ENCODE data around the gene SCAF1. TPM values are rescaled to one million over a fixed set of nuclear protein-coding genes. Genes with fewer than 3 reads are reported as not detected.

The SCAF1 gene
- total RNA-seq, 1 donor from 2014 or later: 90.7 TPM

DNA sequence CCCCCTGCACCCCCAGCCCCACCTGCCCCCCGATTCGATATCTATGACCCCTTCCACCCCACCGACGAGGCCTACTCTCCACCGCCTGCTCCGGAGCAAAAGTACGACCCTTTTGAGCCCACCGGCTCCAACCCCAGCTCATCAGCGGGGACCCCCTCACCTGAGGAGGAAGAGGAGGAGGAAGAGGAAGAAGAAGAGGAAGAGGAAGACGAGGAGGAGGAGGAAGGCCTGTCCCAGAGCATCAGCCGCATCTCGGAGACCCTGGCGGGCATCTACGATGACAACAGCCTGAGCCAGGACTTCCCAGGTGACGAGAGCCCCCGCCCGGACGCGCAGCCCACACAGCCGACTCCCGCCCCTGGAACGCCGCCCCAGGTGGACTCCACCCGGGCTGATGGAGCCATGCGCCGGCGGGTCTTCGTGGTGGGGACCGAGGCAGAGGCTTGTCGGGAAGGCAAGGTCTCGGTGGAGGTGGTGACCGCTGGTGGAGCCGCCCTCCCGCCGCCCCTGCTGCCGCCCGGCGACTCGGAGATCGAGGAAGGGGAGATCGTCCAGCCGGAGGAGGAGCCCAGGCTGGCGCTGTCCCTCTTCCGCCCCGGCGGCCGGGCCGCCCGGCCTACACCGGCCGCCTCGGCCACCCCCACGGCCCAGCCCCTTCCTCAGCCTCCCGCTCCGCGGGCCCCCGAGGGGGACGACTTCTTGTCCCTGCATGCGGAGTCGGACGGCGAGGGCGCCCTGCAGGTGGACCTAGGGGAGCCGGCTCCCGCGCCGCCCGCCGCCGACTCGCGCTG is 9.2 kb downstream of the SCAF1 start:
- TF ChIP-seq, protein P1, sequence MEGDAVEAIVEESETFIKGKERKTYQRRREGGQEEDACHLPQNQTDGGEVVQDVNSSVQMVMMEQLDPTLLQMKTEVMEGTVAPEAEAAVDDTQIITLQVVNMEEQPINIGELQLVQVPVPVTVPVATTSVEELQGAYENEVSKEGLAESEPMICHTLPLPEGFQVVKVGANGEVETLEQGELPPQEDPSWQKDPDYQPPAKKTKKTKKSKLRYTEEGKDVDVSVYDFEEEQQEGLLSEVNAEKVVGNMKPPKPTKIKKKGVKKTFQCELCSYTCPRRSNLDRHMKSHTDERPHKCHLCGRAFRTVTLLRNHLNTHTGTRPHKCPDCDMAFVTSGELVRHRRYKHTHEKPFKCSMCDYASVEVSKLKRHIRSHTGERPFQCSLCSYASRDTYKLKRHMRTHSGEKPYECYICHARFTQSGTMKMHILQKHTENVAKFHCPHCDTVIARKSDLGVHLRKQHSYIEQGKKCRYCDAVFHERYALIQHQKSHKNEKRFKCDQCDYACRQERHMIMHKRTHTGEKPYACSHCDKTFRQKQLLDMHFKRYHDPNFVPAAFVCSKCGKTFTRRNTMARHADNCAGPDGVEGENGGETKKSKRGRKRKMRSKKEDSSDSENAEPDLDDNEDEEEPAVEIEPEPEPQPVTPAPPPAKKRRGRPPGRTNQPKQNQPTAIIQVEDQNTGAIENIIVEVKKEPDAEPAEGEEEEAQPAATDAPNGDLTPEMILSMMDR (IDR thresholded peaks at IDR 0.05; ENCODE audit: unreplicated experiment): no peak
- no peak overlapping the region for H3K27ac Mint-ChIP-seq
- no peaks in the 10 kb centered on the region for H3K27me3 Mint-ChIP-seq
- peaks cover 12% of the 10 kb centered on the region for H3K36me3 Mint-ChIP-seq (ENCODE audit: insufficient read depth)
- no peaks in the 10 kb centered on the region for H3K4me1 Mint-ChIP-seq (ENCODE audit: low read depth)
- H3K9me3 Mint-ChIP-seq (ENCODE audit: low read depth): no peaks in the 10 kb centered on the region
- H3K4me3 Mint-ChIP-seq (ENCODE audit: low read depth): no peak overlapping the region
- DNase-seq (ENCODE audit: low spot score, unreplicated experiment): no peak

DNA sequence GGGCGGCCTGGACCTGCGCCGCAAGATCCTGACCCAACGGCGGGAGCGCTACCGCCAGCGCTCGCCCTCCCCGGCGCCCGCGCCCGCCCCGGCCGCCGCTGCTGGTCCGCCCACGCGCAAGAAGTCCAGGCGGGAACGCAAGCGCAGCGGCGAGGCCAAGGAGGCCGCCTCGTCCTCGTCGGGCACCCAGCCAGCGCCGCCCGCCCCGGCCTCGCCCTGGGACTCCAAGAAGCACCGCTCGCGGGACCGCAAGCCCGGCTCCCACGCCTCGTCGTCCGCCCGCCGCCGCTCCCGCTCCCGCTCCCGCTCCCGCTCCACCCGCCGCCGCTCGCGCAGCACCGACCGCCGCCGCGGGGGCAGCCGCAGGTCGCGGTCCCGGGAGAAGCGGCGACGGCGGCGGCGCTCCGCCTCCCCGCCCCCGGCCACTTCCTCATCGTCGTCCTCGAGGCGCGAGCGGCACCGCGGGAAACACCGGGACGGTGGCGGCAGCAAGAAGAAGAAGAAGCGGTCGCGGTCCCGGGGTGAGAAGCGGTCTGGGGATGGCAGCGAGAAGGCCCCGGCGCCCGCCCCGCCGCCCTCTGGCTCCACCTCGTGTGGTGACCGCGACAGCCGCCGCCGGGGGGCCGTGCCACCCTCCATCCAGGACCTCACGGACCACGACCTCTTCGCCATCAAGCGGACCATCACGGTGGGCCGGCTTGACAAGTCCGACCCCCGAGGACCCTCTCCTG is 10.0 kb downstream of the SCAF1 start:
- Mint-ChIP-seq H3K36me3 (ENCODE audit: insufficient read depth) (peaks cover 11% of the 10 kb centered on the region), H3K4me1 (ENCODE audit: low read depth) (no peaks in the 10 kb centered on the region), H3K9me3 (ENCODE audit: low read depth) (no peaks in the 10 kb centered on the region), H3K27me3 (no peaks in the 10 kb centered on the region), H3K4me3 (ENCODE audit: low read depth) (no peak overlapping the region), H3K27ac (no peak overlapping the region)
- no peak for DNase-seq (ENCODE audit: low spot score, unreplicated experiment)
- TF ChIP-seq, protein P1 (IDR thresholded peaks at IDR 0.05; ENCODE audit: unreplicated experiment): no peak

DNA sequence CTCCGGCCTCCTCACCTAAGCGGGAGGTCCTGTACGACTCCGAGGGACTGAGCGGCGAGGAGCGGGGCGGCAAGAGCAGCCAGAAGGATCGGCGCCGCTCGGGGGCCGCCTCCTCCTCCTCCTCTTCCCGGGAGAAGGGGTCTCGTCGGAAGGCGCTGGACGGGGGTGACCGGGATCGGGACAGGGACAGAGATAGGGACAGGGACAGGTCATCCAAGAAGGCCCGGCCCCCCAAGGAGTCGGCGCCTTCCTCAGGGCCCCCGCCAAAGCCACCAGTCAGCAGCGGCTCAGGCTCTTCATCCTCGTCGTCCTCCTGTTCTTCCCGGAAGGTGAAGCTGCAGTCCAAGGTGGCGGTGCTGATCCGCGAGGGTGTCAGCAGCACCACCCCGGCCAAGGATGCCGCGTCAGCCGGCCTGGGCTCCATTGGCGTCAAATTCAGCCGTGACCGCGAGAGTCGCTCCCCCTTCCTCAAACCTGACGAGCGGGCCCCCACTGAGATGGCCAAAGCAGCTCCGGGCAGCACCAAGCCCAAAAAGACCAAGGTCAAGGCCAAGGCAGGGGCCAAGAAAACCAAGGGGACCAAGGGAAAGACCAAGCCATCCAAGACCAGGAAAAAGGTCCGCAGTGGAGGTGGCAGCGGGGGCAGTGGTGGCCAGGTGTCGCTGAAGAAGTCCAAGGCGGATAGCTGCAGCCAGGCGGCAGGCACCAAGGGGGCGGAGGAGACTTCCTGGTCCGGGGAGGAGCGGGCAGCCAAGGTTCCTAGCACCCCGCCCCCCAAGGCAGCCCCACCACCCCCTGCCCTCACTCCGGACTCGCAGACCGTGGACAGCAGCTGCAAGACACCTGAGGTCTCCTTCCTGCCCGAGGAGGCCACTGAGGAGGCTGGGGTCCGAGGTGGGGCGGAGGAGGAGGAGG is 10.8 kb downstream of the SCAF1 start:
- H3K27me3 Mint-ChIP-seq: no peaks in the 10 kb centered on the region
- H3K4me3 Mint-ChIP-seq (ENCODE audit: low read depth): no peak overlapping the region
- no peaks in the 10 kb centered on the region for H3K4me1 Mint-ChIP-seq (ENCODE audit: low read depth)
- TF ChIP-seq, protein P1 (IDR thresholded peaks at IDR 0.05; ENCODE audit: unreplicated experiment): no peak
- no peak for DNase-seq (ENCODE audit: low spot score, unreplicated experiment)
- H3K27ac Mint-ChIP-seq: no peak overlapping the region
- H3K36me3 Mint-ChIP-seq (ENCODE audit: insufficient read depth): peaks cover 14% of the 10 kb centered on the region
- H3K9me3 Mint-ChIP-seq (ENCODE audit: low read depth): no peaks in the 10 kb centered on the region

DNA sequence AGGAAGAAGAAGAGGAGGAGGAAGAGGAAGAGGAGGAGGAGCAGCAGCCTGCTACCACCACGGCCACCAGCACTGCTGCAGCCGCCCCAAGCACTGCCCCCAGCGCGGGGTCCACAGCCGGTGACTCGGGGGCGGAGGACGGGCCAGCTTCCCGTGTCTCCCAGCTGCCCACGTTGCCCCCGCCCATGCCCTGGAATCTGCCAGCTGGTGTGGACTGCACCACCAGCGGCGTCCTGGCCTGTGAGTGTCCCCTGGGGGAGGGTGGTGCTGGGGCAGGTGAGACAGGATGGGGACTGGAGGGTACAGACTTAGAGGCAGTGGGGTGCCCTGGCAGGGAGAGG is 11.4 kb downstream of the SCAF1 start:
- H3K4me3 Mint-ChIP-seq (ENCODE audit: low read depth): no peak overlapping the region
- H3K4me1 Mint-ChIP-seq (ENCODE audit: low read depth): no peaks in the 10 kb centered on the region
- no peaks in the 10 kb centered on the region for H3K9me3 Mint-ChIP-seq (ENCODE audit: low read depth)
- peaks cover 14% of the 10 kb centered on the region for H3K36me3 Mint-ChIP-seq (ENCODE audit: insufficient read depth)
- no peak for DNase-seq (ENCODE audit: low spot score, unreplicated experiment)
- H3K27me3 Mint-ChIP-seq: no peaks in the 10 kb centered on the region
- TF ChIP-seq, protein P1 (IDR thresholded peaks at IDR 0.05; ENCODE audit: unreplicated experiment): no peak
- H3K27ac Mint-ChIP-seq: no peak overlapping the region

- no peak overlapping the region for H3K27ac Mint-ChIP-seq
- H3K36me3 Mint-ChIP-seq (ENCODE audit: insufficient read depth): peaks cover 16% of the 10 kb centered on the region
- H3K4me1 Mint-ChIP-seq (ENCODE audit: low read depth): no peaks in the 10 kb centered on the region
- DNase-seq (ENCODE audit: low spot score, unreplicated experiment): no peak
- no peaks in the 10 kb centered on the region for H3K27me3 Mint-ChIP-seq
- TF ChIP-seq, protein P1 (IDR thresholded peaks at IDR 0.05; ENCODE audit: unreplicated experiment): no peak
- H3K4me3 Mint-ChIP-seq (ENCODE audit: low read depth): no peak overlapping the region
- H3K9me3 Mint-ChIP-seq (ENCODE audit: low read depth): no peaks in the 10 kb centered on the region
Measured at GRCh38 chr19:49654581-49654980, 12.6 kb downstream of the SCAF1 start.
